ENCODE results near the gene ATF7IP.
A peak's percentile ranks its signal among the peaks of the same experiment; 100 is the strongest.
"Not testable (repeated sequence)": the region's sequence is repeated elsewhere in the genome, so short reads cannot be mapped to it uniquely, and the experiment has no call there.

The ATF7IP gene, protein sequence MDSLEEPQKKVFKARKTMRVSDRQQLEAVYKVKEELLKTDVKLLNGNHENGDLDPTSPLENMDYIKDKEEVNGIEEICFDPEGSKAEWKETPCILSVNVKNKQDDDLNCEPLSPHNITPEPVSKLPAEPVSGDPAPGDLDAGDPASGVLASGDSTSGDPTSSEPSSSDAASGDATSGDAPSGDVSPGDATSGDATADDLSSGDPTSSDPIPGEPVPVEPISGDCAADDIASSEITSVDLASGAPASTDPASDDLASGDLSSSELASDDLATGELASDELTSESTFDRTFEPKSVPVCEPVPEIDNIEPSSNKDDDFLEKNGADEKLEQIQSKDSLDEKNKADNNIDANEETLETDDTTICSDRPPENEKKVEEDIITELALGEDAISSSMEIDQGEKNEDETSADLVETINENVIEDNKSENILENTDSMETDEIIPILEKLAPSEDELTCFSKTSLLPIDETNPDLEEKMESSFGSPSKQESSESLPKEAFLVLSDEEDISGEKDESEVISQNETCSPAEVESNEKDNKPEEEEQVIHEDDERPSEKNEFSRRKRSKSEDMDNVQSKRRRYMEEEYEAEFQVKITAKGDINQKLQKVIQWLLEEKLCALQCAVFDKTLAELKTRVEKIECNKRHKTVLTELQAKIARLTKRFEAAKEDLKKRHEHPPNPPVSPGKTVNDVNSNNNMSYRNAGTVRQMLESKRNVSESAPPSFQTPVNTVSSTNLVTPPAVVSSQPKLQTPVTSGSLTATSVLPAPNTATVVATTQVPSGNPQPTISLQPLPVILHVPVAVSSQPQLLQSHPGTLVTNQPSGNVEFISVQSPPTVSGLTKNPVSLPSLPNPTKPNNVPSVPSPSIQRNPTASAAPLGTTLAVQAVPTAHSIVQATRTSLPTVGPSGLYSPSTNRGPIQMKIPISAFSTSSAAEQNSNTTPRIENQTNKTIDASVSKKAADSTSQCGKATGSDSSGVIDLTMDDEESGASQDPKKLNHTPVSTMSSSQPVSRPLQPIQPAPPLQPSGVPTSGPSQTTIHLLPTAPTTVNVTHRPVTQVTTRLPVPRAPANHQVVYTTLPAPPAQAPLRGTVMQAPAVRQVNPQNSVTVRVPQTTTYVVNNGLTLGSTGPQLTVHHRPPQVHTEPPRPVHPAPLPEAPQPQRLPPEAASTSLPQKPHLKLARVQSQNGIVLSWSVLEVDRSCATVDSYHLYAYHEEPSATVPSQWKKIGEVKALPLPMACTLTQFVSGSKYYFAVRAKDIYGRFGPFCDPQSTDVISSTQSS
- 238 to 275 reads per million in 2 donors for total RNA-seq

DNA sequence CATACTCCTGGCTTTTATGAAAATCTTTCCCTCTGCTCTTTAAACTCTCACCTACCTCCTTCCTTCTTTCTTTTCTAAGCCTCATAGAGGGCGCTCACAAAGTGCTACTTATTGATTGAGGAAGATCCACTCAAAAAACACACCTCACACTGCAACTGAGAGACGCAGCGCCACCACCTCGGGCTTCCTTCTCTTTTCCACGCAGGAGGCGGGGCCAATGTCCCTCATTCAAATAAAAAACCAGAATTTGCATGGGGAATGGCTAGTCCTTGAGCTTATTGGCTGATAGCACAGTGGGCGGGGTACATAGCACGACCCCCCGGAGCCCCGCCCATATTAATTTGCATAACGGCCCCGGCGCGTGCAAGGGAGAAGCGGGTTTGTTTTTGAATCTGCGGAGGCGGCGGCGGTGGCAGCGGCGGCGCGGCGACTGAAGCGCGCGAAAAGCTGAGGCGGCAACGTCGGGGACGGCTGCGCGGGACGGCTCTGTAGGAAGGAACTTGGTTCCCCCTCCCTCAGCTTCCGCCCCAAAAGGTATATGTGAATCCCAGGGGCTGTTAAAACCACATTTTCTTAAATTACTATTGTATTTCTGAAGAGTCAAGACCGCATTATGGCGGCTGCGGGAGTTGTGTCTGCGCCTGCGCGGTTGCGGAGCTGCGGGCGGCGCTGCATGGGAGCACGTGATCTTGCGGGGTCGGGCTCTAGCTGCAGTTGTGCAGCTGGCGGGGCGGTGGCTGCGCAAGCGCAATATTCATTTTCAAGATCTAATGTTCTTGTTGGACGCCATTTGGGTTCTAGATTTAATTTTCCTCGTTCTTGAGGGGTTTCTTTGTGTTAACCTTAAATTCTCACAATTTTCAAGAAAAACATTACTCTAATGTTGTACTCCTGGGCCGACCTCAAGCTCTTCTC is at the start of gene ATF7IP:
ATF7IP (plus strand) TSS at position 389 of the 915 bp plus-strand sequence. CDS start 58,234 bp downstream, outside the sequence.
- peak; percentile 87 for DNase-seq

DNA sequence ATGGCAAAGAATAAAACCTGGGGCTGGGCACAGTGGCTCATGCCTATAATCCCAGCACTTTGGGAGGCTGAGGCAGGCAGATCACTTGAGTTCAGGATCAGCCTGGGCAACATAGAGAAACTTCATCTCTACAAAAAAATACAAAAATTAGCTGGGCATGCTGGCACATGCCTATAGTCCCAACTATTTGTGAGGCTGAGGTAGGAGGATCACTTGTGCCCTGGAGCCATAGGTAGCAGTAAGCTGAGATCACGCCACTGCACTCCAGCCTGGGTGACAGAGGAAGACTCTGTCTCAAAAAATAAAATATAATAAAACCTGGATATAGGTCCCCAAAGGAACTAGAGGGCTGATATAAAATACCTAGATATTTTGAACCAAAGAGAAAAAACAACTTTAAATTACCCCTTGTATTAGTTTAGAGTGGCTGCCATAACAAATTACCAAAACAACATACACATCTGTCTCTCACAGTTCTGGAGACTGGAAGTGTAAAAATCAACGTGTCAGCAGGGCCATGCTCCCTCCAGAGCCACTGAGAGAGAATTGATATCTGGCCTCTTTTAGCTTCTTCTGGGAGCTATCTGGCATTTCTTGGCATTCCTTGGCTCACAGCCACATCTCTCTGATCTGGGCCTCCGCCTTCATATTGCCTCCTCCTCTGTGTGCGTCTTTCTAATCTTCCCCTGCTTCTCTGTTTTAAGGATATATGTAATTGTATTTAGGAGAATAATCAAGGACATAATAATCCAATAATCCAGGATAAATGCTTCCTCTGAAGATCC is 47.9 kb upstream of the ATF7IP start:
- no peak for DNase-seq

DNA sequence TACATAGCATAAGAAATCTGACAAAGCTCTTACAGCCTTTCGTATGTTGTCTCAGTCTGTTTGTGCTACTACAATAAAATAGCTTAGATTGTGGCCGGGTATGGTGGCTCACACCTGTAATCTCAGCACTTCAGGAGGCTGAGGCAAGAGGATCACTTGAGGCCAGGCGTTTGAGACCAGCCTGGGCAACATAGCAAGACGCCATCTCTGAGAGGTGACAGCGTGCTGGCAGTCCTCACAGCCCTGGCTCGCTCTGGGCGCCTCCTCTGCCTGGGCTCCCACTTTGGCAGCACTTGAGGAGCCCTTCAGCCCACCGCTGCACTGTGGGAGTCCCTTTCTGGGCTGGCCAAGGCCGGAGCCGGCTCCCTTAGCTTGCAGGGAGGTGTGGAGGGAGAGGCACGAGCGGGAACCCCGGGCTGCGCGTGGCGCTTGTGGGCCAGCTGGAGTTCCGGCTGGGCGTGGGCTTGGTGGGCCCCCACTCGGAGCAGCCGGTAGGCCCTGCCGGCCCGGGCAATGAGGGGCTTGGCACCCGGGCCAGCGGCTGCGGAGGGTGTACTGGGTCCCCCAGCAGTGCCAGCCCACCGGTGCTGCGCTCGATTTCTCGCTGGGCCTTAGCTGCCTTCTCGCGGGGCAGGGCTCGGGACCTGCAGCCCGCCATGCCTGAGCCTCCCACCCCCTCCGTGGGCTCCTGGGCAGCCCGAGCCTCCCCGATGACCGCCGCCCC is 45.6 kb upstream of the ATF7IP start:
- not testable (repeated sequence) for DNase-seq

DNA sequence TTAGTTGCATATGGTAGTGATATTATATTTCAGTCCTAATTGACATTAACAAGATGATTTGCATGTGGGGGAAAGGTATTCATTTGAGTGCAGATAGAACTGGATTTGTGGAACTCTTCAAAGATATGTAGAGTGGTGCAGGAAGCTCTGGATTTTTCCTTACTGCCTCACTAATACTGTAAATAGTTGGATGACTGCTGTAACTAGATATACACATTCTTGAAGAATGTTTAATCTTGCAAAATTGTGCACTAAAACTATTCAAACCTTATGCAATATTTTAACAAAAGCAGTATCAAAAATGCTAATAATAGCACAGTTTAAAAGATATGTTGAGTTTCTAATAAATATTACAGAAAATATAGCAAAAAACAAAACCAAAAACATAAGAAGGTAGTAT is 43.1 kb upstream of the ATF7IP start:
- no peak for DNase-seq

DNA sequence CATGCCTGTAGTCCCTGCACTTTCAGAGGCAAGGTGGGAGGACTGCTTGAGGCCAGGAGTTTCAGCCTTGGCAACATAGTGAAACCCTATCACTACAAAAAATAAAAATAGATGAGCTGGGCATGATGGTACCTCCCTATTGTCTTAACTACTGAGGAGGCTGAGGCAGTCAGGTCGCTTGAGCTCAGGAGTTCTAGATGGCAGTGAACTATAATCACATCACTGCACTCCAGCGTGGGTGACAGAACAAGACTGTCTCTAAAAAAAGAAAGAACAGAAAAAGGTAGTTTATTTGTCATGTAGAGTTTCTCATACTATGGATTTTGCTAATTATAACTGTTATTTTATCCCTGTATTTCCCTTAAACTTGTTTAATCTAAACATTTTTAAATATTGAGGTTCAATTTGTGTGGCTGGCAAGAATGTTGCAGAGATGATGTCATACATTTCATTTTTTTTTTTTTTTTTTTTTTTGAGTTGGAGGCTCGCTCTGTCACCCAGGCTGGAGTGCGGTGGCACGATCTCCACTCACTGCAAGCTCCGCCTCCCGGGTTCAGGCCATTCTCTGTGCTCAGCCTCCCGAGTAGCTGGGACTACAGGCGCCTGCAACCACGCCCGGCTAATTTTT is 39.7 kb upstream of the ATF7IP start:
- DNase-seq, result no peak

DNA sequence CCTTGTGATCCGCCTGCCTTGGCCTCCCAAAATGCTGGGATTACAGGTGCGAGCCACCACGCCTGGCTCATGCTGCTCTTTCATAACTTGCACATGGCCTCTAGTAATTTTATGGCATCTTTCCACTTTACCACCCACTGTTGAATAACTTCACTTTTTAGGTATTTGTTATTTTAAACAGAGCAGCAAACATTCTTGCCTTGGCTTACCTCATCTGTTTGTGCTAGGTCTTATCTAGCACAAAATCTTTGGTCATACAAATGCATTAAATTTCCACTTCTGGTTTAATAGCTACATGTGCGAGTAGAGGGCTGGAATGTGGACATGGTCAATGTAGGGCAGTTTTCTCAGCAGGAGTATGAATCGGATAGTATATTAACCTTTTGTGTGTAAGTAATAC is 38.8 kb upstream of the ATF7IP start:
- DNase-seq, result no peak

DNA sequence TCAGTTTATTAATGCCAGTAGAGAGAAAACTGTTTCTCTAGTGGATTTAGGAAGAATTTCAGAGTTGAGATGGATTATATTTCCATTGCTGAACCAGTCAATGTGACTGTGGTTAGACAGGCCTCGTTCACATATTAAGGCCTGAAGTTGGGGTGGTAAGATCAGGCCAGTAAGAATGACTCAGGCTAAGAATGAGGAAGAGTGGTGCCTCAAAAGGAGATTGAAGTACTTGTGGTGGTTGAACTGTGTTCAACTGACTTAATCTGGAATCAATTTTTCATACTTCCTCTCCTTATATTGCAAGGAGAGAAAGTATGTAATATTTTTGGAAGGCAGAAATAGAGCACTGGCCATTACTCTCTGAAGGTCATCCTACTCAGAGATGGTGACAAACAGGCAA is 37.8 kb upstream of the ATF7IP start:
- DNase-seq, result no peak

DNA sequence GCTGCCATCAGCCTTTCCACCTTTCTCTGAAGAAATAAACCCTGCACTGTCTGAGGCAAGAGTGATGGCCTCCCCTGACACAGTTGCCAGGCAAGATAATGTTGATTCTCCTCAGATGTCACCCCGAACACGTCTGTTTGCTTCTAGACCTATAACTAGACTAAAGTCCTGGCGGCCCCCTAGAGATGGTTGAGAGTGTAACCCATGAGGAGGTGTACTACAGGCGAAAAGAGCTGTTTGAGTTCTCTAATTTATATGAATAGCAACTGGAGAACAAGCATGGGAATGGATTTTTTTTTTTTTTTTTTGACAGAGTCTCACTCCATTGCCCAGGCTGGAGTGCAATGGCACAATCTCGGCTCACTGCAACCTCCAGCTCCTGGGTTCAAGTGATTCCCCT is 33.0 kb upstream of the ATF7IP start:
- DNase-seq, result no peak

DNA sequence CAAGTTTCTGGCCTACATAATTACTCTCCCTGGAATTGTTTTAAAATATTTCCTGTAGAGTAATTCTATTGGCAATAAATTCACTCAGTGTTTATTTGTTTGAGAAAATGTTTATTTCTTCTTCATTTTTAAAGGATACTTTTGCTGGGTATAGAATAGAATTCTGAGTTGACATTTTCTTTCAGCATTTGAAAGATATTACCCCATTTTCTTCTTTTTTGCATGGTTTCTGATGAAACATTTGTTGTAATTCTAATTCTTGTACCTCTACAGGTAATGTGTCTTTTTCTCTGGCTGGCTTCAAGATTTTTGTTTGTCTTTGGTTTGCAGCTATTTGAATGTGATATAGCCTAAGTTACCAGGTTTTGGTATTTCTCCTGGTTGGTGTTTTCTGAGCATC is 25.1 kb upstream of the ATF7IP start:
- DNase-seq, result no peak

DNA sequence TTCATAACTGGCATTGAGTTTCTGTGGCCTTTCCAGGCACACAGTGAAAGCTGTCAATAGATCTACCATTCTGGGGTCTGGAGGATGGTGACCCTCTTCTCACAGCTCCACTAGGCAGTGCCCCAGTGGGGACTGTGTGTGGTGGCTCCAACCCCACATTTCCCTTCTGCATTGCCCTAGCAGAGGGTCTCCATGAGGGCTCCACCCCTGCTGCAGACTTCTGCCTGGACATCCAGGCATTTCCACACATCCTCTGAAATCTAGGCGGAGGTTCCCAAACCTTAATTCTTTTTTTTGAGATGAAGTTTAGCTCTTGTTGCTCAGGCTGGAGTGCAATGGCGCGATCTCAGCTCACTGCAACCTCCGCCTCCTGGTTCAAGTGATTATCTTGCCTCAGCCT is 14.0 kb upstream of the ATF7IP start:
- not testable (repeated sequence) for DNase-seq

DNA sequence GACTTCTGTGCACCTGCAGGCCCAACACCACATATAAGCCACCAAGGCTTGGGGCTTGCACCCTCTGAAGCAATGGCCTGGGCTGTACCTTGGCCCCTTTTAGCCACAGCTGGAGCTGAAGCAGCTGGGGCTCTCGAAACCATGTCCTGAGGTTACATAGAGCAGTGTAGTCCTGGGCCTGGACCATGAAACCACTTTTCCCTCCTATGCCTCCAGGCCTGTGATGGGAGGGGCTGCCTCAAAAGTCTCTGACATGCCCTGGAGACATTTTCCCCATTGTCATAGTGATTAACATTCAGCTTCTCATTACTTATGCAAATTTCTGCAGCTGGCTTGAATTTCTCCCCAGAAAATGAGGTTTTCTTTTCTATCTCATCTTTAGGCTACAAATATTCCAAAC is 13.4 kb upstream of the ATF7IP start:
- DNase-seq, result not testable (repeated sequence)

DNA sequence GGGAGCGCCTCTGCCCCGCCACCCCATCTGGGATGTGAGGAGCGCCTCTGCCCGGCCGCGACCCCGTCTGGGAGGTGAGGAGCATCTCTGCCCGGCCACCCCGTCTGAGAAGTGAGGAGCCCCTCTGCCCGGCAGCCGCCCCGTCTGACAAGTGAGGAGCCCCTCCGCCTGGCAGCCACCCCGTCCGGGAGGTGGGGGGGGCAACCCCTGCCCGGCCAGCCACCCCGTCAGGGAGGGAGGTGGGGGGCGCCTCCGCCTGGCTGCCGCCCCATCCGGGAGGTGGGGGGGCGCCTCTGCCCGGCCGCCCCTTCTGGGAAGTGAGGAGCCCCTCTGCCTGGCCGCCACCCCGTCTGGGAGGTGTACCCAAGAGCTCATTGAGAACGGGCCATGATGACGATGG is 10.8 kb upstream of the ATF7IP start:
- DNase-seq, result not testable (repeated sequence)

DNA sequence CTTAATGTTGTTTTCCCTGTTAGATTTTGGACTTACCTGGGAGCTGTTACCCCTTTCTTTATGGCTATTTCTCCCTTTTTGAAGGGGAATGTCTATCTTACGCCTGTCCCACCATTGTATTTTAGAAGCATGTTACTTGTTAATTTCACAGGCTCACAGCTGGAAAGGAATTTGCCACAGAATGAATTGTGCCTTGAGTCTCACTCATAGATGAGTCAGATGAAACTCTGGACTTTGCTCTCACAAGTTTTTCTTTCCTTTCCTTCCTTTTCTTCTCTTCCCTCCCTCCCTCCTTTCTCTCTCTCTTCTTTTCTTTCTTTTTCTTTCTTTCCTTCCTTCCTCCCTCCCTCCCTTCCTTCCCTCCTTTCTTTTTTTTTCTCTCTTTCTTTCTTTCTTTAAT is 9.3 kb upstream of the ATF7IP start:
- DNase-seq, result no peak

DNA sequence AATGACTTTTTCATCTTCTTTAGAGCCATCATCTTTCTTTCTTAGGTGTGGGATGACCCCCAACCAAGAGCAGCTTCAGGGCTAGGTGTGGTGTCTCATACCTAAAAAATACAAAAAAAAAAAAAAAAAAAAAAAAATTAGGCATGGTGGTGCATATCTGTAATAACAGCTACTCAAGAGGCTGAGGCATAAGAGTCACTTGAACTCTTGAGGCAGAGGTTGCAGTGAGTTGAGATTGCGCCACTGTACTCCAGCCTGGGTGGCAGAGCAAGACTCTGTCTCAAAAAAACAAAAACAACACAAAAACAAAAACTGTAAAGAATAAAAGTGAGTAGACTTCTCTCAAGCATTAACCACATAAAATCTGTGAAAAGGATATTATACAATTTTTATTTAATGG is 8.0 kb upstream of the ATF7IP start:
- DNase-seq, result no peak

DNA sequence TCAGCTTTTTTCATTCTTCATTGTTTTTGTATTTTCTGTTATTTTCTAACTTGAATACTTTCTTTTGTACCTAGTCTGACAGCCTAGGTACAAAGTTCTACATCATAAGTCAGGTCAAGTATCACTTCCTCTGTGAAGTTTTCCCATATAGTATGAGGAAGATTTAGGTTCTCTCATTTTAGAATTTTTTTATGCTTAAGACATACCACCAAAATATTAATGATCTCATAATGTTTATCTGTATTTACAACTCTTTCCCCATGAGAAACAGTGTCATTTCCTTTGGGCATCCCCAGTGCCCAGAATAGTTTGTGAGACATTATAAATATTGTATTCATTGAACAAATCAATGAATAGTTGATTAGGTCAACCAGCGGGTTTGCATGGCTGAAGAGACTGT is 3.1 kb upstream of the ATF7IP start:
- no peak for DNase-seq

DNA sequence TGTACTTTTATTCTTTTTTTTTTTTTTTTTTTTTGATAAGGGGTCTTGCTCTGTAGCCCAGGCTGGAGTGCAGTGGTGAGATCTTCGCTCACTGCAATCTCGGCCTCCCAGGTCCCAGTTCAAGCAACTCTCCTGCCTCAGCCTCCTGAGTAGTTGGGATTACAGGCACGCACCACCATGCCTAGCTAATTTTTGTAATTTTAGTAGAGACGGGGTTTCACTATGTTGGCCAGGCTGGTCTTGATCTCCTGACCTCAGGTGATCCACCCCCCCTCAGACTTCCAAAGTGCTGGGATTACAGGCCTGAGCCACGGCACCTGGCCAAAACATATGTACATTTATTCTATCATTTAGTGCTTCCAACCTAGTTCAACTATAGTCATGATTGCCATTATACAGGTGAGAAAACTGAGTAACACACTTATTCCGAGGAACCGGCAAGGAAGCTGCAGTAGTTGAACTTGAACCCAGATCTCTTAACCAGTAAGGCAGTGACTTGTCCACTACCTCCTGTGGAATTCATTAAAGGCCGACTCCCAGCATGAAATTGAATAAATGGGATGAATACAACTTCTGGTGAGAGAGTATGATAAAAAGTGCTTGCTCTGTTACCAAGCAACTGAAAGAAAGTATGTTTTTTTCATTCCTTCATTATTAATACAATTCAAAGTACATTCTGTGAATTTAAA is 755 bp upstream of the ATF7IP start:
- DNase-seq, result no peak

DNA sequence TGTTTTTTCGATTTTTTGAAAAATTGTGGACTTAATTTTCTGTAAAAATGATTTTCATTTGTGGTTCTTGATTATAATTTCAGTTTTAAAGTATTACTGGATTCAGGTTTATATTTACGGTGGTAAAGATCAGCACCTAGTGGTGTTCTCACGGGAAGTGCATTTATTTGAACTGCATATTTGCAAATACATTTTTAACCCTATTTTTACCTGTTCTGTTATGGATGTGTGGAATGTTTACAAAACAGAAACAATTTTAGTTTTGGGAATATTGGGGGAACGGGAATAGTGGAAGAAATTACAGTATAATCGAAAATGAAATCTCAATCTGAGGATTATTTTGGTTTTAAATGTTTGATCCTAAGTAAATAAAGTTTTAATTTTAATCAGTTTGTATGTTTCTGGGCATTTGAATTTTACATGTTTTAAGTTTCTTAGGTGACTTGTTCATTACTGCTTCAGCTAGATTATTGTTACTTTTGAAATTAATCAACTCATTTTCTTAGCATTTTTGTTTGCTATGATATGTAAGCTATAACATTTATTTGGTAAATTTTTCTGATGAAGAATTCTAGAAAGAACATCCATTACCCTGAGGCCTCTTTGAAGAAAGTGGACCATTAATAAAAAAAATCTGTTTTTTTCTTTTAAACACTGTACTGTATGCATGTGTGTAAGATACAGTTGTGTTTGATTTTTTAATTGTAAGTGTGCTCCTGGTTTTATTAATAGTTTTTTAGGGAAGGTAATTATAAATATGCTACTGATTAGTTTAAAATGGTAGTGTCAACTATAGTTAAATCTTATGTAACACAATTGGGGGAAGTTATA is 942 bp downstream of the ATF7IP start:
- no peak for DNase-seq

DNA sequence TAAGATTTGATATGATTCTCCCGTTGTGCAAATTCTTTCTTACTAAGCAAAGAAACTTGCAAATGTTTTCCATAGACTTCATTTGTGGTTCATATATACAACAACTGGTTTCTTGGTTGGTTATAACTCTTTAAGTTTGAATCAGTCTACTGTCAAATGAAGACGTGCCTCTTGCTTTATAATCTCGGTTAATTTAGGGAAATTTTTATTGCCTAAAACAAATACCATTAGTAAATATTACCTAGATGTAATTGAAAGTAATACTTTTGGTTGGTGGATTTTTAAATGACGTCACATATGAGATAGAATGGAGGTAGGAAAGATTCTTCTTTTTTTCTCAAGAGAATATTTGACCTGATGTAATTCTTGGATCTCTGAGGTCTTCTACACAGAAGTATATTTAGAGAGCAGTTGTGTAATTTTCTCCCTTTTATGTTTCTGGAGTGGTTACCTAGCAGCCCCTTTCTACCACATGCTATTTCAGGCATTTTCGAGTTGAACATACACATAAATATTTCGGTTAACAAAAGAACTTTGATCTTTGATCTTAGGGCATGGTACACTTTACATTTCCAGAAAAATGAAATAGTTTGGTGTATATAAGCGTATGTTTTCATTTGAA is 1.7 kb downstream of the ATF7IP start:
- DNase-seq, result no peak

Measured in activated gamma-delta T cell (primary cell).